GM23338 (cell line): ENCODE results near the gene MAGI3. TPM values are rescaled to one million over a fixed set of nuclear protein-coding genes. Genes with fewer than 3 reads are reported as not detected.

Source experiments
- ATAC-seq: fragments of 200-7000 bp; cut with Tn5 transposase; 3 replicates; pipeline ENCODE4 v1.9.1; 2020
- DNase-seq: peaks from one replicate; pipeline ENCODE4 v3.0.0-alpha.2; 2015; ENCODE audit warnings: low spot score
- H2AFZ ChIP-seq: fragments of 200-600 bp; sonication (generic); 2 replicates; pipeline ENCODE4 v1.8.0; 2016; ENCODE audit warnings: antibody characterized with exemption, mild to moderate bottlenecking, moderate library complexity
- H3F3A ChIP-seq: fragments of 200-600 bp; sonication (generic); replicated peaks from 2 replicates; pipeline ENCODE4 v1.8.0; 2017; ENCODE audit warnings: antibody characterized with exemption, mixed run types, low read depth
- H3K27ac ChIP-seq: fragments of 200-600 bp; sonication (generic); 2 replicates; pipeline ENCODE4 v1.6.1; 2016; ENCODE audit warnings: low read depth
- H3K27me3 ChIP-seq: fragments of 200-600 bp; sonication (generic); 2 replicates; pipeline ENCODE4 v1.8.0; 2016; ENCODE audit warnings: mild to moderate bottlenecking, mixed run types, moderate library complexity; ENCODE audit not compliant: insufficient read depth
- H3K36me3 ChIP-seq: fragments of 200-600 bp; sonication (generic); 2 replicates; pipeline ENCODE4 v1.8.0; 2016; ENCODE audit warnings: mild to moderate bottlenecking; ENCODE audit not compliant: insufficient read depth
- H3K4me1 ChIP-seq: fragments of 200-600 bp; sonication (generic); 2 replicates; pipeline ENCODE4 v1.8.0; 2016; ENCODE audit warnings: mild to moderate bottlenecking, moderate library complexity; ENCODE audit not compliant: insufficient read depth
- H3K4me2 ChIP-seq: fragments of 200-600 bp; sonication (generic); 2 replicates; pipeline ENCODE4 v1.7.1; 2017; ENCODE audit warnings: mixed run types
- H3K4me3 ChIP-seq: fragments of 200-600 bp; sonication (generic); 2 replicates; pipeline ENCODE4 v1.6.1; 2016; ENCODE audit warnings: mixed run types
- H3K79me2 ChIP-seq: fragments of 200-600 bp; sonication (generic); replicated peaks from 2 replicates; pipeline ENCODE4 v1.8.0; 2017; ENCODE audit warnings: mild to moderate bottlenecking; ENCODE audit not compliant: insufficient read depth
- H3K9me2 ChIP-seq: fragments of 200-600 bp; sonication (generic); 2 replicates; pipeline ENCODE4 v1.8.0; 2017; ENCODE audit not compliant: insufficient read depth
- H4K20me1 ChIP-seq: fragments of 200-600 bp; sonication (generic); replicated peaks from 2 replicates; pipeline ENCODE4 v1.8.0; 2017; ENCODE audit warnings: mild to moderate bottlenecking; ENCODE audit not compliant: insufficient read depth
- H3K27ac Mint-ChIP-seq: 2 replicates; pipeline ENCODE4 v1.8.0; 2020; ENCODE audit warnings: inconsistent platforms, mild to moderate bottlenecking, moderate library complexity, mixed read lengths
- H3K27me3 Mint-ChIP-seq: 3 replicates; pipeline ENCODE4 v1.8.0; 2022; ENCODE audit warnings: low read depth, mild to moderate bottlenecking, moderate library complexity, mixed read lengths, inconsistent platforms; ENCODE audit not compliant: insufficient read depth, poor library complexity
- H3K36me3 Mint-ChIP-seq: 3 replicates; pipeline ENCODE4 v1.8.0; 2021; ENCODE audit warnings: low read depth, mild to moderate bottlenecking, inconsistent platforms, moderate library complexity, mixed read lengths
- H3K4me1 Mint-ChIP-seq: 3 replicates; pipeline ENCODE4 v1.8.0; 2020; ENCODE audit warnings: mild to moderate bottlenecking, inconsistent platforms, mixed read lengths
- H3K4me3 Mint-ChIP-seq: 3 replicates; pipeline ENCODE4 v1.8.0; 2021; ENCODE audit warnings: moderate library complexity, mild to moderate bottlenecking, inconsistent platforms, mixed read lengths
- H3K9me3 Mint-ChIP-seq: 3 replicates; pipeline ENCODE4 v1.8.0; 2020; ENCODE audit warnings: moderate library complexity, mild to moderate bottlenecking, inconsistent platforms, mixed read lengths
- EZH2 ChIP-seq: fragments of 200-600 bp; sonication (generic); IDR thresholded peaks from one replicate; pipeline ENCODE4 v1.8.0; 2017; ENCODE audit warnings: antibody characterized with exemption, mild to moderate bottlenecking, low read depth; ENCODE audit not compliant: unreplicated experiment
- EZH2phosphoT487 ChIP-seq: fragments of 200-600 bp; sonication (generic); IDR thresholded peaks from one replicate; pipeline ENCODE4 v1.8.1; 2018; ENCODE audit warnings: antibody characterized with exemption; ENCODE audit not compliant: unreplicated experiment
- JUNB ChIP-seq: IDR thresholded peaks from one replicate; pipeline ENCODE4 v1.6.1; 2016; ENCODE audit warnings: antibody characterized with exemption; ENCODE audit not compliant: unreplicated experiment
- NANOG ChIP-seq: IDR thresholded peaks from 2 replicates; pipeline ENCODE4 v1.6.1; 2016; ENCODE audit warnings: antibody characterized with exemption, borderline replicate concordance
- STAT1 ChIP-seq: IDR thresholded peaks from one replicate; pipeline ENCODE4 v1.6.1; 2016; ENCODE audit warnings: antibody characterized with exemption; ENCODE audit not compliant: unreplicated experiment
- polyA plus RNA-seq: library from polyadenylated mRNA; unstranded; fragments of >200 nt; fragmentation: Nextera tagmentation; extraction: Ambion mirVana; gene quantifications from 2 replicates; pipeline ENCODE4 v1.2.1, GENCODE V29; 2016
- total RNA-seq: library from RNA; depleted of rRNA; stranded (reverse); fragments of >200 nt; shearing (Covaris generic); gene quantifications from 2 replicates; pipeline ENCODE4 v1.2.3, GENCODE V29; 2014
- TF ChIP-seq, protein P1 (sequence below): fragments of 250-450 bp; sonication (Bioruptor Pico); IDR thresholded peaks from 2 replicates; pipeline ENCODE4 v1.5.0; 2020; ENCODE audit warnings: mild to moderate bottlenecking, moderate library complexity

The MAGI3 gene
- total and polyA plus RNA-seq, 2 experiments from 2014 or later: 3.9 to 10.0 TPM

GRCh38 chr1:113388017-113388620 is 2.2 kb upstream of the MAGI3 start:
- Histone ChIP-seq H3F3A (peaks cover 7% of the 10 kb centered on the region), H3K4me1 (peaks cover 24% of the 10 kb centered on the region), H3K27ac (no peak overlapping the region), H3K9me2 (no peaks in the 10 kb centered on the region), H3K79me2 (peaks cover 18% of the 10 kb centered on the region), H3K4me2 (peak overlapping the region; percentile 95), H2AFZ (no peak overlapping the region), H3K36me3 (no peaks in the 10 kb centered on the region), H4K20me1 (no peaks in the 10 kb centered on the region; the same call in 1 of the 2 replicates), H3K4me3 (peak overlapping the region; percentile 83; the same call in 1 of the 2 replicates), H3K27me3 (peaks cover 18% of the 10 kb centered on the region)
- Mint-ChIP-seq H3K9me3 (no peaks in the 10 kb centered on the region), H3K27me3 (peaks cover 6% of the 10 kb centered on the region), H3K36me3 (no peaks in the 10 kb centered on the region), H3K4me3 (no peak overlapping the region), H3K4me1 (peaks cover 19% of the 10 kb centered on the region), H3K27ac (no peak overlapping the region)
- DNase-seq (no peak), ATAC-seq (no peak)
- TF ChIP-seq EZH2phosphoT487: no peak
- TF ChIP-seq, protein P1, sequence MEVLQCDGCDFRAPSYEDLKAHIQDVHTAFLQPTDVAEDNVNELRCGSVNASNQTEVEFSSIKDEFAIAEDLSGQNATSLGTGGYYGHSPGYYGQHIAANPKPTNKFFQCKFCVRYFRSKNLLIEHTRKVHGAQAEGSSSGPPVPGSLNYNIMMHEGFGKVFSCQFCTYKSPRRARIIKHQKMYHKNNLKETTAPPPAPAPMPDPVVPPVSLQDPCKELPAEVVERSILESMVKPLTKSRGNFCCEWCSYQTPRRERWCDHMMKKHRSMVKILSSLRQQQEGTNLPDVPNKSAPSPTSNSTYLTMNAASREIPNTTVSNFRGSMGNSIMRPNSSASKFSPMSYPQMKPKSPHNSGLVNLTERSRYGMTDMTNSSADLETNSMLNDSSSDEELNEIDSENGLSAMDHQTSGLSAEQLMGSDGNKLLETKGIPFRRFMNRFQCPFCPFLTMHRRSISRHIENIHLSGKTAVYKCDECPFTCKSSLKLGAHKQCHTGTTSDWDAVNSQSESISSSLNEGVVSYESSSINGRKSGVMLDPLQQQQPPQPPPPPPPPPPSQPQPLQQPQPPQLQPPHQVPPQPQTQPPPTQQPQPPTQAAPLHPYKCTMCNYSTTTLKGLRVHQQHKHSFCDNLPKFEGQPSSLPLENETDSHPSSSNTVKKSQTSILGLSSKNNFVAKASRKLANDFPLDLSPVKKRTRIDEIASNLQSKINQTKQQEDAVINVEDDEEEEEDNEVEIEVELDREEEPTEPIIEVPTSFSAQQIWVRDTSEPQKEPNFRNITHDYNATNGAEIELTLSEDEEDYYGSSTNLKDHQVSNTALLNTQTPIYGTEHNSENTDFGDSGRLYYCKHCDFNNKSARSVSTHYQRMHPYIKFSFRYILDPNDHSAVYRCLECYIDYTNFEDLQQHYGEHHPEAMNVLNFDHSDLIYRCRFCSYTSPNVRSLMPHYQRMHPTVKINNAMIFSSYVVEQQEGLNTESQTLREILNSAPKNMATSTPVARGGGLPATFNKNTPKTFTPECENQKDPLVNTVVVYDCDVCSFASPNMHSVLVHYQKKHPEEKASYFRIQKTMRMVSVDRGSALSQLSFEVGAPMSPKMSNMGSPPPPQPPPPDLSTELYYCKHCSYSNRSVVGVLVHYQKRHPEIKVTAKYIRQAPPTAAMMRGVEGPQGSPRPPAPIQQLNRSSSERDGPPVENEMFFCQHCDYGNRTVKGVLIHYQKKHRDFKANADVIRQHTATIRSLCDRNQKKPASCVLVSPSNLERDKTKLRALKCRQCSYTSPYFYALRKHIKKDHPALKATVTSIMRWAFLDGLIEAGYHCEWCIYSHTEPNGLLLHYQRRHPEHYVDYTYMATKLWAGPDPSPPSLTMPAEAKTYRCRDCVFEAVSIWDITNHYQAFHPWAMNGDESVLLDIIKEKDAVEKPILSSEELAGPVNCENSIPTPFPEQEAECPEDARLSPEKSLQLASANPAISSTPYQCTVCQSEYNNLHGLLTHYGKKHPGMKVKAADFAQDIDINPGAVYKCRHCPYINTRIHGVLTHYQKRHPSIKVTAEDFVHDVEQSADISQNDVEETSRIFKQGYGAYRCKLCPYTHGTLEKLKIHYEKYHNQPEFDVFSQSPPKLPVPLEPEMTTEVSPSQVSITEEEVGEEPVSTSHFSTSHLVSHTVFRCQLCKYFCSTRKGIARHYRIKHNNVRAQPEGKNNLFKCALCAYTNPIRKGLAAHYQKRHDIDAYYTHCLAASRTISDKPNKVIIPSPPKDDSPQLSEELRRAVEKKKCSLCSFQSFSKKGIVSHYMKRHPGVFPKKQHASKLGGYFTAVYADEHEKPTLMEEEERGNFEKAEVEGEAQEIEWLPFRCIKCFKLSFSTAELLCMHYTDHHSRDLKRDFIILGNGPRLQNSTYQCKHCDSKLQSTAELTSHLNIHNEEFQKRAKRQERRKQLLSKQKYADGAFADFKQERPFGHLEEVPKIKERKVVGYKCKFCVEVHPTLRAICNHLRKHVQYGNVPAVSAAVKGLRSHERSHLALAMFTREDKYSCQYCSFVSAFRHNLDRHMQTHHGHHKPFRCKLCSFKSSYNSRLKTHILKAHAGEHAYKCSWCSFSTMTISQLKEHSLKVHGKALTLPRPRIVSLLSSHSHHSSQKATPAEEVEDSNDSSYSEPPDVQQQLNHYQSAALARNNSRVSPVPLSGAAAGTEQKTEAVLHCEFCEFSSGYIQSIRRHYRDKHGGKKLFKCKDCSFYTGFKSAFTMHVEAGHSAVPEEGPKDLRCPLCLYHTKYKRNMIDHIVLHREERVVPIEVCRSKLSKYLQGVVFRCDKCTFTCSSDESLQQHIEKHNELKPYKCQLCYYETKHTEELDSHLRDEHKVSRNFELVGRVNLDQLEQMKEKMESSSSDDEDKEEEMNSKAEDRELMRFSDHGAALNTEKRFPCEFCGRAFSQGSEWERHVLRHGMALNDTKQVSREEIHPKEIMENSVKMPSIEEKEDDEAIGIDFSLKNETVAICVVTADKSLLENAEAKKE (CRISPR knock-in tag): no peak

DNA sequence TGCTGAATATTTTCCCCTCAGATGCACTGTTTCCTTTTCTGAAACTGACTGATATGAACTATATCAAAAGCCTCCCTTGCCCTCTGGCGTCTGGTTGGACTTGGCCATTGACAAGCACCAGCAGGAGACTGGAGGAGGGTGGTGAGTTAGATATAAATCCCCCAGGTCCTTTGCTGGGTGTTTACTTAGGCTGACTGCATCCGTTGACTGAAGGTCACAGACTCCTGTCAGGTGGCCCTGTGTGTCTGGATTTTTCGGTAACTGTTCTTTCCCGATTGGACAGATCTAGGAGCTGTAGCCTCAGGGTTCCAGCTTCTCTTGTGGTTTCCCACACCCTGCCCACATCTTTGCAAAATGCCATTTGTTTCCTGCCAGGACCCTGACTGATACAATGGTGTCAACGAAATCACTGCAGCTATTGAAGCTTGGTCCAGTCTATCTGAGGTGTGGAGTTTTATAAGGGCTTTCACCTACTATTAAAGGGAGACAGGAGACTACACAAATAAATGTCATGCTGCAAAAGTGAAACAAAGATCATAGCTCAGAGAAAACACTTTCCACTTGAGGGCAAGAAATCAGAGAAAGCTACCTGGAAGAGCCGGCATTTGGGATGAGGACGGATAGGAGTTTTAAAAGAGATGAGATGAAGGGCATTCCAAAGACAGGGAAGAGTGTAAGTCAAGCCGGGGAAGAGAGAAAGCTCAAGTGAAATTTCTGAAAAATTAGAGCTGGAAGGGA is 1.5 kb upstream of the MAGI3 start:
- Histone ChIP-seq H3K4me1 (peaks cover 24% of the 10 kb centered on the region), H3K27ac (no peak overlapping the region), H3K4me2 (peak overlapping the region; percentile 95), H3K79me2 (peaks cover 24% of the 10 kb centered on the region), H2AFZ (peak overlapping the region; percentile 97; the same call in 1 of the 2 replicates), H3F3A (peaks cover 7% of the 10 kb centered on the region), H3K9me2 (no peaks in the 10 kb centered on the region), H3K36me3 (no peaks in the 10 kb centered on the region), H3K4me3 (peak overlapping the region; percentile 83), H4K20me1 (no peaks in the 10 kb centered on the region; the same call in 1 of the 2 replicates), H3K27me3 (peaks cover 18% of the 10 kb centered on the region)
- no peaks in the 10 kb centered on the region for H3K36me3 Mint-ChIP-seq
- H3K4me1 Mint-ChIP-seq: peaks cover 19% of the 10 kb centered on the region
- H3K27ac Mint-ChIP-seq: no peak overlapping the region
- DNase-seq (no peak), ATAC-seq (no peak)
- H3K4me3 Mint-ChIP-seq: peak overlapping the region; percentile 84
- H3K27me3 Mint-ChIP-seq: peaks cover 6% of the 10 kb centered on the region
- H3K9me3 Mint-ChIP-seq: no peaks in the 10 kb centered on the region
- TF ChIP-seq JUNB (no peak), NANOG (no peak), EZH2phosphoT487 (no peak), STAT1 (no peak), EZH2 (no peak)
